Measurements from ENCODE around the gene TEX53.

Gene TEX53

DNA sequence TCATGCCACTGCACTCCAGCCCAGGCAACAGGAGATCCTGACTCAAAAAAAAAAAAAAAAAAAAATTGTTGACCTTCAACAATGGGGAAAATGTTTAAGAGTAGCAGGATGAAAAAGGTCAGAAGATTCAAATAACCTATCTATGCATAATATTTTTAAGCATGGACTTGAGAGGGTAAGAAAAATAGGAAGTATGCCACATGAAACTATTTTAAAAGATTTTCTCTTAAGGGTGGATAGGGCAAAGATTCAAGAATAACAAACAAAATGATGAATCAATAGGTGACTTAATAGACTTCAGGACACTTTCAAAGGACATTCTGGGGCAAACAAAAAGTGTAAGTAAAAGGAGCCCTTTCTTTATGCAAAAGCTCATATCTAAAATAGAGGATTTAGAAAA is 21.2 kb upstream of the TEX53 start:
- no peak overlapping the region for H3K4me3 ChIP-seq (ENCODE audit: insufficient read length, low read depth)
- no peaks in the 10 kb centered on the region for H3K36me3 ChIP-seq (ENCODE audit: insufficient read depth, insufficient read length, low read length)
- TF ChIP-seq SUZ12 (IDR thresholded peaks at IDR 0.05; ENCODE audit: extremely low read depth, insufficient read depth, insufficient read length), result no peak
- no peak for TF ChIP-seq ZNF274 (IDR thresholded peaks at IDR 0.05; ENCODE audit: low read depth, low read length)
- no peak for TF ChIP-seq YY1 (IDR thresholded peaks at IDR 0.05; ENCODE audit: insufficient read depth, insufficient read length)
- H3K4me1 ChIP-seq (ENCODE audit: insufficient read depth, insufficient read length), result peaks cover 4% of the 10 kb centered on the region
- no peak for DNase-seq (ENCODE audit: low read depth, low spot score)
- no peaks in the 10 kb centered on the region for H3K27me3 ChIP-seq (ENCODE audit: insufficient read depth, insufficient read length)
- no peak overlapping the region for H3K9ac ChIP-seq (ENCODE audit: insufficient read length, low read depth)
- H3K9me3 ChIP-seq (ENCODE audit: insufficient read depth, low read length), result no peaks in the 10 kb centered on the region

DNA sequence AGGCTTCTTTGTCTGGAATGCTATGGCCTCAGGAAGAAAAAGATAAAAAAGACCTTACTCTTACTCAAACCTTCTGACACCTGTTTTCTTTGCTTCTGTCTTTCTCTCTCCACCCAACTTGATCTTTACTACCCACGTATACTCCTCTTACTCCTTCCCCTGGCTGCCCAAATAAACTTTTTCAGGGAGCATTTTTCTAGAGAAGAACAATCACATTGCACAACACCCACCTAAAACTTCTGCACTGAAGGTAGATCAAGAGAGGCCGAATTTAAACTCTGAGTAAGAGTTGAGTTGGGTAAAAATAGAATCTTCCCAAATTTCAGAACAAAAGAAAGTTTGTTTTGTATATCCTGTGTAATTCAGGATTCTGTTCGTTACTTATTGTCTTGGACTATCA is 20.5 kb upstream of the TEX53 start:
- H3K27me3 ChIP-seq (ENCODE audit: insufficient read depth, insufficient read length), result no peaks in the 10 kb centered on the region
- H3K9me3 ChIP-seq (ENCODE audit: insufficient read depth, low read length), result no peaks in the 10 kb centered on the region
- H3K36me3 ChIP-seq (ENCODE audit: insufficient read depth, insufficient read length, low read length), result no peaks in the 10 kb centered on the region
- no peak for DNase-seq (ENCODE audit: low read depth, low spot score)
- H3K4me3 ChIP-seq (ENCODE audit: insufficient read length, low read depth), result no peak overlapping the region
- peaks cover 4% of the 10 kb centered on the region for H3K4me1 ChIP-seq (ENCODE audit: insufficient read depth, insufficient read length)
- no peak for TF ChIP-seq SUZ12 (IDR thresholded peaks at IDR 0.05; ENCODE audit: extremely low read depth, insufficient read depth, insufficient read length)
- TF ChIP-seq YY1 (IDR thresholded peaks at IDR 0.05; ENCODE audit: insufficient read depth, insufficient read length), result no peak
- TF ChIP-seq ZNF274 (IDR thresholded peaks at IDR 0.05; ENCODE audit: low read depth, low read length), result no peak
- H3K9ac ChIP-seq (ENCODE audit: insufficient read length, low read depth), result no peak overlapping the region

DNA sequence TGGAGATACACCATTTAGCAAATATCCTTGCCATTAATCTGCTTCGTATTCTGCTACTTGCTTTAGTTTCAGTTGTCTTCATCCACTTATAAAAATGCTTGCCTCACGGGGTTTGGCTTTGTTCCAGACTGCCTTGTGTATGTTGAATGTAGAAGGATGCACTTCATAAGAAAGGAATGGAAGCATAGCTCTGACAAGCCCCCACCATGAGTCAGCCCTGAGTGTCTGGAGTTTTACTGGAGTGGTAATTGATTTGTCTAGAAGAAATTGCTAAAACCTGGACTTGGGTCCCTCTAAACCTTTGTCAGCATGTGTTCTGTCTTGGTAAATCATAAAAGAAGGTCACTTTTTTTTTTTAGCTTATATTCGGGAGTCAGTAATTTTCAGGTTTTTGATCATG is 19.8 kb upstream of the TEX53 start:
- TF ChIP-seq YY1 (IDR thresholded peaks at IDR 0.05; ENCODE audit: insufficient read depth, insufficient read length), result no peak
- no peak for TF ChIP-seq SUZ12 (IDR thresholded peaks at IDR 0.05; ENCODE audit: extremely low read depth, insufficient read depth, insufficient read length)
- TF ChIP-seq ZNF274 (IDR thresholded peaks at IDR 0.05; ENCODE audit: low read depth, low read length), result no peak
- Histone ChIP-seq H3K4me1 (ENCODE audit: insufficient read depth, insufficient read length) (peaks cover 4% of the 10 kb centered on the region), H3K9me3 (ENCODE audit: insufficient read depth, low read length) (no peaks in the 10 kb centered on the region), H3K9ac (ENCODE audit: insufficient read length, low read depth) (no peak overlapping the region), H3K27me3 (ENCODE audit: insufficient read depth, insufficient read length) (no peaks in the 10 kb centered on the region), H3K4me3 (ENCODE audit: insufficient read length, low read depth) (no peak overlapping the region), H3K36me3 (ENCODE audit: insufficient read depth, insufficient read length, low read length) (no peaks in the 10 kb centered on the region)
- DNase-seq (ENCODE audit: low read depth, low spot score), result no peak

DNA sequence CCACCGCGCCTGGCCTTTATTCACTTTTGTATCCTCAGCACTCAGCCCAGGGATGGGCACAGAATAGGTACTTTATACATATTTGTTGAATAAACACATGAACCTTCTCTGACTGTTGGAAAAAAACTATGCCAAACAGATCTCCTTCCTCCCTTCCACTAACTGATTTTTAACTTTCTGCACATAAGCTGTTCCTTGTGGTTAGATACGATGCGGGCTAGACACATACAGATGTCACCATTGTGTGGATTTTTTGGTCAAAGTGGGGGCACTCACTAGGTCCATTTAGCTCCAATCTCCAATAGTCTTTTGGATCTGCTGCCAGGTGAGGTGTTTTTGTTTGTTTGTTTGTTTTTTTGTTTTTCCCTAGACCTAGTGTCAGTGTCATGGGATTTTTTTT is 19.3 kb upstream of the TEX53 start:
- peaks cover 4% of the 10 kb centered on the region for H3K4me1 ChIP-seq (ENCODE audit: insufficient read depth, insufficient read length)
- H3K9me3 ChIP-seq (ENCODE audit: insufficient read depth, low read length), result no peaks in the 10 kb centered on the region
- DNase-seq (ENCODE audit: low read depth, low spot score), result no peak
- no peaks in the 10 kb centered on the region for H3K27me3 ChIP-seq (ENCODE audit: insufficient read depth, insufficient read length)
- no peak overlapping the region for H3K9ac ChIP-seq (ENCODE audit: insufficient read length, low read depth)
- no peak overlapping the region for H3K4me3 ChIP-seq (ENCODE audit: insufficient read length, low read depth)
- H3K36me3 ChIP-seq (ENCODE audit: insufficient read depth, insufficient read length, low read length), result no peaks in the 10 kb centered on the region
- TF ChIP-seq YY1 (IDR thresholded peaks at IDR 0.05; ENCODE audit: insufficient read depth, insufficient read length) (no peak), ZNF274 (IDR thresholded peaks at IDR 0.05; ENCODE audit: low read depth, low read length) (no peak), SUZ12 (IDR thresholded peaks at IDR 0.05; ENCODE audit: extremely low read depth, insufficient read depth, insufficient read length) (no peak)

DNA sequence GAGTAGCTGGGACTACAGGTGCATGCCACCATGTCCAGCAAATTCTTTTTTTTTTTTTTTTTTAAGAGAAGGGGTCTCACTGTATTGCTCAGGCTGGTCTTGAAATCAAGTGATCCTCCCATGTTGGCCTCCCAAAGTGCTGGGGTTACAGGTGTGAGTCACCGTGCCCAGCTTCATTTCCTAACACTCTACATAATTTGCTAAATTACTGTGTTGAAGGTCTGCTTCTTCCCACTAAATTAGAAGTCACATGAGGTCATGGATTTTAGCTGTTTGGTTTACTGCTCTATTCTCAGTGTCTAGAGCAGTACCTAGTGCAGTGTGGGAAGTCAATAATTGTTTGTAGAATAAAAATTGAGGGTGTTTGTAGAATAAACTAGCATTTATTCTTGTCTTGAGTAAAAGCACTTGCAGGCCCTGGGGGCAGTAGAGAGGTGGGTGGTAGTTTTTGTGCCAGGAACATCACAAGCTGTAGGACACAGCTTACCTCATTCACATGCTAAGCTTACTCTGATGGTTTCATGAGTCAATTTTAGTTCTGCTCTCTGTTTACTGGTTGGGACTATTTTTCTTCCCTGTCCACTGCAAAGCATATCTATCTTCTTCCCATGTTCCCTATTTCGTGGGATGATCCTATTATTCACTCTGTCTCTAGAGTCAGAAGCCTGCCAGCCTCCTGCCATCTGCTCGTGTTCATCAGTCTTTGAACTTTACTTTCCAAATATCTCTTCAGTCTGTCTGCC is 17.4 kb upstream of the TEX53 start:
- DNase-seq (ENCODE audit: low read depth, low spot score), result no peak
- Histone ChIP-seq H3K4me1 (ENCODE audit: insufficient read depth, insufficient read length) (peaks cover 4% of the 10 kb centered on the region), H3K36me3 (ENCODE audit: insufficient read depth, insufficient read length, low read length) (no peaks in the 10 kb centered on the region), H3K9me3 (ENCODE audit: insufficient read depth, low read length) (peaks cover 10% of the 10 kb centered on the region), H3K27me3 (ENCODE audit: insufficient read depth, insufficient read length) (no peaks in the 10 kb centered on the region), H3K4me3 (ENCODE audit: insufficient read length, low read depth) (no peak overlapping the region), H3K9ac (ENCODE audit: insufficient read length, low read depth) (no peak overlapping the region)
- TF ChIP-seq SUZ12 (IDR thresholded peaks at IDR 0.05; ENCODE audit: extremely low read depth, insufficient read depth, insufficient read length) (no peak), ZNF274 (IDR thresholded peaks at IDR 0.05; ENCODE audit: low read depth, low read length) (no peak), YY1 (IDR thresholded peaks at IDR 0.05; ENCODE audit: insufficient read depth, insufficient read length) (no peak)

DNA sequence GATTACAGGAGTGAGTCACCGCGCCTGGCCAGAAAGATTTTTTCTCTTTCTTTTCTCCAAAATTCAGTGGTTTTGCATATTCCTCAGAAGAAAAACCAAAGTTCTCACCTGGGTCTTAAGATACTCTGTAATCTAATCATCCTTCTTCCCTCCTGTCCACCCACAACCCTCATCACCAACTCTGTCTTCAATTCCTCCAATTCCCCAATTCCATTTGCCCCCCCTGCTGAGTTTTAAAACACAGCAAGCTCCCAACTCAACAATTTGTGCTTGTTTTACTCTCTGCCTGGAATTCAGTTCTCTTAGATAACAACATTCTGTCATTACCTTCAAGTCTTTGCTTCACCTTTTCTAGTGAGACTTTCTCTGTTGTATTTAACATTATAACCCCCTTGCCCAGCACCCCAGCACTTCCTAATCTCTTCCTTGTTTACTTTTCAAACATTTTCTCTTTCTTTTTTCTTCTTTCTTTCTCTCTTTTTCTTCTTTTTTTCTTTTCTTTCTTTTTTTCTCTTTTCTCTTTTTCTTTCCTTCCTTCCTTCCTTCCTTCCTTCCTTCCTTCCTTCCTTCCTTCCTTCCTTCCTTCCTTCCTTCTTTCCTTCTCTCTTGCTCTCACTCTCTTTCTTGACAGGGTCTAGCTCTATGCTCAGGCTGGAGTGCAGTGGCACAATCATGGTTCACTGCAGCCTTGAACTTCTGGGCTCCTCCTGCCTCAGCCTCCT is 16.6 kb upstream of the TEX53 start:
- Histone ChIP-seq H3K4me1 (ENCODE audit: insufficient read depth, insufficient read length) (peaks cover 4% of the 10 kb centered on the region), H3K9me3 (ENCODE audit: insufficient read depth, low read length) (peaks cover 10% of the 10 kb centered on the region), H3K36me3 (ENCODE audit: insufficient read depth, insufficient read length, low read length) (no peaks in the 10 kb centered on the region), H3K4me3 (ENCODE audit: insufficient read length, low read depth) (no peak overlapping the region), H3K9ac (ENCODE audit: insufficient read length, low read depth) (no peak overlapping the region), H3K27me3 (ENCODE audit: insufficient read depth, insufficient read length) (no peaks in the 10 kb centered on the region)
- TF ChIP-seq YY1 (IDR thresholded peaks at IDR 0.05; ENCODE audit: insufficient read depth, insufficient read length), result no peak
- no peak for TF ChIP-seq SUZ12 (IDR thresholded peaks at IDR 0.05; ENCODE audit: extremely low read depth, insufficient read depth, insufficient read length)
- TF ChIP-seq ZNF274 (IDR thresholded peaks at IDR 0.05; ENCODE audit: low read depth, low read length), result no peak
- DNase-seq (ENCODE audit: low read depth, low spot score), result no peak

DNA sequence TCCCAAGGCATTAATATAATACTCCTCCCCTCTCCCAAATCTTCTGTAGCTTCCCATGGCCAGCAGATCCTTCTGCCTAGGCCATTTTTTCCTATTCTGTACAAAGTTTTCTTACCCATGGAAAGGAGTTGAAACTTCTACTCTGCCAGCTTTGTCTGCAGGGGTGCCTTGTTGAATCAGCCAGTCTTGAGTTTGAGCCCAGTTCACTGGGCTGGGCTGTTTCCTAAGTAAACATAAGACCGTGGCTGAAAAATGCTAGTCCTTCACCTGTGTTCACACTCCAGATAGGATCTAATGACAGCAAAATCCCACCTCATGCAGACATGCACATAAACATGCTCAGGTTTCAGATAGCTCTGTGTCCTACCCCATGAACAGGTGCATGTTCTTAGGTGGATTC is 14.0 kb upstream of the TEX53 start:
- H3K9me3 ChIP-seq (ENCODE audit: insufficient read depth, low read length), result peaks cover 10% of the 10 kb centered on the region
- H3K36me3 ChIP-seq (ENCODE audit: insufficient read depth, insufficient read length, low read length), result no peaks in the 10 kb centered on the region
- no peak overlapping the region for H3K9ac ChIP-seq (ENCODE audit: insufficient read length, low read depth)
- no peaks in the 10 kb centered on the region for H3K27me3 ChIP-seq (ENCODE audit: insufficient read depth, insufficient read length)
- DNase-seq (ENCODE audit: low read depth, low spot score), result no peak
- TF ChIP-seq ZNF274 (IDR thresholded peaks at IDR 0.05; ENCODE audit: low read depth, low read length), result no peak
- no peak for TF ChIP-seq YY1 (IDR thresholded peaks at IDR 0.05; ENCODE audit: insufficient read depth, insufficient read length)
- no peak for TF ChIP-seq SUZ12 (IDR thresholded peaks at IDR 0.05; ENCODE audit: extremely low read depth, insufficient read depth, insufficient read length)
- peaks cover 4% of the 10 kb centered on the region for H3K4me1 ChIP-seq (ENCODE audit: insufficient read depth, insufficient read length)
- no peak overlapping the region for H3K4me3 ChIP-seq (ENCODE audit: insufficient read length, low read depth)

Measured in NT2/D1 (cell line).